ENCODE results near the gene ANXA5.
A peak's percentile ranks its signal among the peaks of the same experiment; 100 is the strongest.
"Not testable (repeated sequence)": the region's sequence is repeated elsewhere in the genome, so short reads cannot be mapped to it uniquely, and the experiment has no call there.

The ANXA5 gene

GRCh38 chr4:121696581-121697461, at the start of gene ANXA5:
Gene ANXA5 (minus strand): TSS chr4:121696980. CDS start chr4:121696589, 391 bp downstream.
- DNase-seq, result peak; percentile 28

DNA sequence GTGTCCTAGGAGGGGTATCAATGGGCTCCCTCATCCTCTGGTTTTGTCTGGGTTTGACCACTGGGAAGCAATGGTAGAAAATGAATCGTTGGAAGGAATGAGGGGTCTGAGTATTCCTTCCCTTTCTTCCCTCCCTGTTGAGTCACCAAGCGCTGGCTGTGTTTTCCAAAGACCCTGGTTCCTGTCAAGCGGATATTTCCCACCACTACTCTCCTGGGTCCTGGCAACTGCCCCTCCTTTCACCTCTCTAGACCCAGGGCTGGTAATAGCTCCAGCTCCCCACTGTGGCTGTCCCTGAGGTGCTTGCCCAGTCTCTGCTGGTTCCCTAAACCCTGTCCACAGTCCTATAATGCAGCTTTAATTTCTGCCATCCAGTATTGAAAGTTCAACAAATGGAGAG, 46.0 kb upstream of the ANXA5 start:
- no peak for DNase-seq

DNA sequence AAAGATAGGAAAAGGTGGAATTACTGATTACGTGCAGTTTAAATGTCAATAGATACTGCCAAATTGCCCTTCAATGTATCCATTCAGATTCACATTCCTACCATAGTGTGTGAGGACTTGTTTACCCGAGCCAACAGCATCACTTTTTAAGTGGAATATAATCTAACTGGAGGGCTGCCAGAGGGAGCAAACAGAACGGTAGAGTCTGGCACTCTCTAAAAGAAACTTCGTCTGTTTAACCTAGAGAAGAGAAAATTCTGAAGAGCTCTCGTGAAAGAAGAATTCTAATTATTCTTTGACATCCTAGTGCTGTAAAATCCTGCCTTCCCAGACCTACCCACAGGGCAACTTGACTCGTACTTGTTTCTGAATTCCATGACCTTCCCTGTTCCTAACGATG, 45.0 kb upstream of the ANXA5 start:
- peak; percentile 3 for DNase-seq

- DNase-seq, result no peak
These were observed 44.1 kb upstream of the ANXA5 start for GRCh38 chr4:121740796-121741409.

GRCh38 chr4:121739575-121739974, 42.8 kb upstream of the ANXA5 start:
- no peak for DNase-seq

DNA sequence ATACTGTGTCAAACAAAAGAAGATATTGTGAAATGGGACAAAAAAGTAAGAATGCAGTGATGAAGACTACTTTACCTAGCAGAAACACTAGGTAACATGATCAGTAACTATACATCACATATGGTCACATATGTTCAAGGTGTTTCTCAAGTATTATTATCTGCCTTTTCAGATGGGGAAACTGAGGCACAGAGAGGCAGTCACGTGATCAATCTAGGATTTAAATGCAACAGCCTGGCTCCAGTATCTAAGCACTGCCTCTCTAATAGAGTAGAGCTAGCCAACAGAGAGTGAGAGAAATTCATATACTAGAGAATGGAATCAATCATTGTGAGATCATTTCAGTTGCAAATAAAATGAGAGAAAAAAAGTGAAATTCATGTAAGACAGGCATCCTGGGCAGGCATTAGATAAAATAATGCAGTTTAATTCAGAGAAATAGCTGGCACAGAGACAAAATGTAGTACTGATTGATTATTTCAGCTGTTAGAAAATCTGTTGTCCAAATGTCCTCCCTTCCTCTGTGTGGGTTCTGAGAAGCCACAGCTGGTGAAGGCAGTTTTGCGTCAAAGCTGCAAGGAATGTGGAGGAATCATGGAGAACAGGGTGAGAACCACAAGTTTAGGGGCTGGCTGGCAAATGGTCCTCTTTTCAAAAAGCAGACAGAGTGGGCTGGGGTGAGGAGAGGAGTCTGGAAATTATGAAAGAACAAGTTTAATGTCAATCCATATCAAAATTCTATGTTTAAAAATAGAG, 42.2 kb upstream of the ANXA5 start:
- DNase-seq, result no peak

GRCh38 chr4:121737846-121738554, 41.2 kb upstream of the ANXA5 start:
- DNase-seq, result no peak

GRCh38 chr4:121736735-121737351, 40.1 kb upstream of the ANXA5 start:
- DNase-seq, result no peak

DNA sequence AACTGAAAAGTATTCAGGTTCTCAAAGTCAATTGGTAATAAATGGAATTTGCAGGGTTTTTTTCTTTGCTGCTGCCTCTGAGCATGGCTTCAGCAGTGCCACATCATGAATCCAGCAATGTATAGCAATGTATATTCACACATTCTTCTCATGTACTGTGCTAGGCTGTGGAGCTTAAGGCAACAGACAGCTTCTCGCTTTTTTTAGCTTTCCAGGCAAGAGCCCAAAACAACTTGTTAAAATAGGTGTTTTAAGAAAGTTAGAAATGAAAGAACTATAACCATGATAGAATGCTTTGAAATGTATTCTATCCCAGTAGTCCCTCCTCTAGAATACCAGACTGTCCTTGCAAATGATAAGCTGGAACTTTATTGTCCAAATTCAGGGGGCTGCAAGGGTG, 37.8 kb upstream of the ANXA5 start:
- DNase-seq, result no peak

- no peak for DNase-seq
These were observed 37.2 kb upstream of the ANXA5 start for GRCh38 chr4:121733942-121734341.

GRCh38 chr4:121729753-121730152, 33.0 kb upstream of the ANXA5 start:
- not testable (repeated sequence) for DNase-seq

GRCh38 chr4:121728798-121729226, 32.0 kb upstream of the ANXA5 start:
- no peak for DNase-seq

- DNase-seq, result no peak
These were observed 31.3 kb upstream of the ANXA5 start for GRCh38 chr4:121728066-121728465.

- DNase-seq, result peak; percentile 12
These were observed 30.0 kb upstream of the ANXA5 start for GRCh38 chr4:121726642-121727268.

DNA sequence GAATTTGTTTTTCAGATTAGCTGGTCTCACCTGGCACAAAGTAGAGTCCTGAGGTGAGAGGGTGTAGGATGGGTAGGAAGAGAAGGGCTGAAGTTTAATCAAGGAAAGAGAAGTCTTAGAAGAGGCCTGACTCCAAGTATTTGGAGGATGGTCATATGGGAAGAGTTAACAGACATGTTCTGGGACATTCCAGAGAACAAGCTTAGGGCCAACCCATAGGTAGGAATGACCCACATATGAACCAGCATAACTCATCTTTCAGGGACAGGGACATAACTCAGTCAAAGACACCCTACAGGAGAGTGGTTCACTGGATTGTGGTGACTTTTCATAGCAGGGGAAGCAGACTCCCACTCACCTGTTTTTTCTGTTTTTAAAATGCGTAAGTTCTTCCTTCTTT, 27.9 kb upstream of the ANXA5 start:
- DNase-seq, result no peak

DNA sequence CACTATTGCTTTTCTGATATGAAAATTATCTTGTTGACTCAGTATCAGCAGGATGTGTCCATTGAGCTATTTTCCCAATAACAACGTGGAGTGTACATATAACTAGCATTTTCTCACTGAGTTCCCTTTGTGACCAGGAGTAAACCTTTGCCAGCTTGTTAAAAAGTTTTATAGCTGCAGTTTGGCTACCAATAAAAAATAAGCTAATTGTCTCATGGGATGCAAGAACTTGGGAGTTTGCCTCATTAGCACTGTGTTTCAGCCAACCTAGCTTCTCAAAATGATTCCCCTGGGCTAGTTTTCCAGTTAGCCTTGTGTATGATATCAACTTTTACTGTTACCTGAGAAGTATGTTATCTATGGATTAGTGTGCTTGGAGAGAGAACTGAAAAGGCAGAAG, 24.9 kb upstream of the ANXA5 start:
- no peak for DNase-seq

- DNase-seq, result no peak
These were observed 23.3 kb upstream of the ANXA5 start for GRCh38 chr4:121720109-121720508.

DNA sequence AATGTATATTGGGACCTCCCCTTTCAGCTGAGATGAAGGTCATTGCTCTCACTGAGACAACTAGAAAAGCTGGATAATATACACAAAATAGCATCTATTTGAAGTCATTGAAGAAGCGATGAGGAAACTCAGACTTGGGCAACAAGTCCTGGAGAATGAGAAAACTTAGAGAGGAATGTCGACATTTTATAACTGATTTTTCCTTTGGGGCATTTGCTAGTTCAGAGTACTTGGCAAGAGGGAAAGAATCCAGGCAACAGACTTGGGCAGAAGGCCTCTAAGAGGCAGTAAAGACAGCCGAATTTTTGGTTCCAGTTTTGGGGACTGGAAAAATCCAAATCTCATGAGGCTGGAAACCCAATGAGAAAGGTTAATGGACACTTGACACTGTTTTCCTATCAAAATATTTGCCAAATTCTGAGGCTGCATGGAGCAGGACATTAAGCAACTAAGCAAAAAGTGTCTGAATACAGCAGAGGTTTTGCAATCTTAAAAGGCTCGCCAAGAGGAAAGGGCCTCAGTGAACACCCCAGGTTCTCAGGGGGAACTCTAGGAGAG, 21.0 kb upstream of the ANXA5 start:
- no peak for DNase-seq

GRCh38 chr4:121714548-121714947, 17.8 kb upstream of the ANXA5 start:
- DNase-seq, result no peak

GRCh38 chr4:121712783-121713182, 16.0 kb upstream of the ANXA5 start:
- DNase-seq, result no peak

DNA sequence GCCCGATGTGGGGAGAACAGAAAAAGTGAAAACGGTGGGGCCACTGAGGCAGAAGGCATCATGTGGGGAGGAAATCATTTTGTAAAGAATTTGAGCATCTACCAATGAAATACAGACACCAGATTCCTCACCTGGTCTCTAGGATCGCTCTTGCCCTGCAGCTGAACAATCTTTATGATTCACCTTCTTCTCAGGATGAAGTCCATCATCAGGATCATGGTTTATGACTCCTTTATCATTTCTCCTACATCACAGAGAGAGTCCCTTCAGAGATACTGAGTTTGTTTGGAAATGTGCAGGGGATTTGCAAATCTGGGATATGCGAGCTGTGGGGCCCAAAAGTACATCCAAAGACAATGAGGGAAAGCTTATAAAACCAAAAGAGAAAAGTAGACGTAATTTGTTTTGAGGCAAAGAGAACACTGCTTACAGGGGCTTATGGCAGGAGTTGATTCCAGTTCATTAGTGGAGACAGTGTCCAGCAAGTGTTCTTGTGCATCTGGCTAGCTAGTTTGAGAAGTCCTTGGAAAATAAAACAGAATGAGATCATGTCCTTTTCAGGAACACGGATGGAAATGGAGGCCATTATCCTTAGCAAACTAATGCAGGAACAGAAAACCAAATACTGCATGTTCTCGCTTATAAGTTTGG, 15.3 kb upstream of the ANXA5 start:
- no peak for DNase-seq

Measured in NCI-H748 treated with DMSO at 0.1 percent for 48 hours (cell line).